ENCODE results near the gene CYP2R1. TPM values are rescaled to one million over a fixed set of nuclear protein-coding genes. Genes with fewer than 3 reads are reported as not detected.
"Not testable (repeated sequence)": the region's sequence is repeated elsewhere in the genome, so short reads cannot be mapped to it uniquely, and the experiment has no call there.

CYP2R1 gene
- polyA plus RNA-seq, 1 donor = 14.6 TPM

DNA sequence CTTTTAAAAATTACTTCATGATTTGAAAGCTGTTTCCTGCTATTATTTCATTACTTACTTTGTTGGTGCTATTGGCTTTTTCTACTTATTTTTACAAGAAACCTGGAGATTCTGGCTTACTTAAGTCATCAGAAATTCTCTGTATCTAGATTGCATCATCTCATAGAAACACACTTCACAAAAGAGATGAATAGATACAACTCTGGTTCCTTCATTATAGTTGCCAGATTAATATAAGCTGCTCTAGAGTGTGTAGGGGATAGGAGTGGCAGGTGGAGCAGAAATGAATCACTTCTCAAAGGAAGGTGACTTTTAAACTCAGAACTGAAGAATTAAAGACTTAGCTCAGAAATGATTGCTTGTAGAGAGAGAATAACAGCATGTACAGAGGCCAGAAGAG, 20.0 kb downstream of the CYP2R1 start:
- no peak overlapping the region for H3K4me3 ChIP-seq (ENCODE audit: low read length)
- no peak for DNase-seq
- no peaks in the 10 kb centered on the region for H3K4me1 ChIP-seq (ENCODE audit: control insufficient read depth, insufficient read depth, low read length)
- H3K27me3 ChIP-seq (ENCODE audit: control insufficient read depth, insufficient read depth, low read length) = no peaks in the 10 kb centered on the region
- peaks cover 16% of the 10 kb centered on the region for H3K36me3 ChIP-seq (ENCODE audit: control insufficient read depth, insufficient read depth, low read length)
- no peaks in the 10 kb centered on the region for H3K9me3 ChIP-seq (ENCODE audit: control insufficient read depth, low read depth, low read length)
- no peak overlapping the region for H3K27ac ChIP-seq (ENCODE audit: low read length)

DNA sequence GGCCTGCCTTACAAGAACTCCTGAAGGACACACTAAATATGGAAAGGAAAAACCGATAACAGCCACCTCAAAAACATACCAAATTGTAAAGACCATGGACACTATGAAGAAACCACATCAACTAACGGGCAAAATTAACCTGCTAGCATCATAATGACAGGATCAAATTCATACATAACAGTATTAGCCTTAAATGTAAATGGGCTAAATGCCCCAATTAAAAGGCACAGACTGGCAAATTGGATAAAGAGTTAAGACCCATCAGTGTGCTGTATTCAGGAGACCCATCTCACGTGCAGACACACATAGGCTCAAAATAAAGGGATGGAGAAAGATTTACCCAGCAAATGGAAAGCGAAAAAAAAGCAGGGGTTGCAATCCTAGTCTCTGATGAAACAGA, 28.3 kb downstream of the CYP2R1 start:
- WGBS (ENCODE audit: insufficient coverage, low lambda C conversion rate) = 86% methylated on average over 2 of the region's 4 CpGs
- not testable (repeated sequence) for DNase-seq; H3K36me3 ChIP-seq (ENCODE audit: control insufficient read depth, insufficient read depth, low read length); H3K27ac ChIP-seq (ENCODE audit: low read length); H3K27me3 ChIP-seq (ENCODE audit: control insufficient read depth, insufficient read depth, low read length); H3K4me3 ChIP-seq (ENCODE audit: low read length); H3K4me1 ChIP-seq (ENCODE audit: control insufficient read depth, insufficient read depth, low read length); H3K9me3 ChIP-seq (ENCODE audit: control insufficient read depth, low read depth, low read length)

DNA sequence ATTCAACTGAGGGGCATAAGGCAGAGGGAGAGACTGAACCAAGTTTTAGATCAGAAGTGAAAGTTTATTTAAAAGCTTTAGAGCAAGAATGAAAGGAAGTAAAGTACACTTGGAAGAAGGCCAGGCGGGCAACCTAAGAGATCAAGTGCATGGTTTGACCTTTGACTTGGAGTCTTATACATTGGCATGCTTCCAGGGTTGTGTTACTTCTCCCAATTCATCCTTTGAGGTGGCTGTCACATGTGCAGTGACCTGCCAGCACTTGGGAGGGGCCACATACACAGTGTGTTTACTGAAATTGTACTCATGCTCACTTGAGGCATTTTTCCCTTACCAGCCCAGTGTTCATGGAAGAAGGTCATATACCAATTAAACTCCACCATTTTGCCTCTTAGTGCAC, 30.4 kb downstream of the CYP2R1 start:
- Histone ChIP-seq H3K27ac (ENCODE audit: low read length) (no peak overlapping the region), H3K9me3 (ENCODE audit: control insufficient read depth, low read depth, low read length) (no peaks in the 10 kb centered on the region), H3K4me3 (ENCODE audit: low read length) (no peak overlapping the region), H3K27me3 (ENCODE audit: control insufficient read depth, insufficient read depth, low read length) (no peaks in the 10 kb centered on the region), H3K36me3 (ENCODE audit: control insufficient read depth, insufficient read depth, low read length) (peaks cover 3% of the 10 kb centered on the region), H3K4me1 (ENCODE audit: control insufficient read depth, insufficient read depth, low read length) (peaks cover 4% of the 10 kb centered on the region)
- no CpG with 5 or more reads among the region's 1 CpG for WGBS (ENCODE audit: insufficient coverage, low lambda C conversion rate)
- DNase-seq = peak; percentile 64 to 91

DNA sequence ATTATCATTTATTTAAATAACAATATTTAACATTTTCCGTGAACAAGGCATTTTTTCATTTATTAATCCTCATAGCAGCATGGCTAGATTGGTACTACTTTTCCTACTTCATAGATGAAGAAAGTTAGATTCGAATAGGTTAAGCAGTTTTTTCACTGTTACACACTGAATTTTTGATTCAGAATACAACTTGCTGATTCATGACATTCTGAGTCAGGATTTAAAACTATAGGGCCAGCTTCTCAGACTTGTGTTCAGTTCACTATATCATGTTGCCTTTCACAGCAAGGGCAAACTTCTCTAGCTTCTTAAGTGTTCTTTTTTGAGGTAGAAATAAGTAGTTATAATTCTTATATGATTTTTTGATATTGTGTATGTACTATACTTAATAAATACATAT, 31.5 kb downstream of the CYP2R1 start:
- 100% methylated on average over 2 of the region's 2 CpGs for WGBS (ENCODE audit: insufficient coverage, low lambda C conversion rate)
- no peak for DNase-seq
- H3K27ac ChIP-seq (ENCODE audit: low read length) = no peak overlapping the region
- H3K4me1 ChIP-seq (ENCODE audit: control insufficient read depth, insufficient read depth, low read length) = peaks cover 4% of the 10 kb centered on the region
- H3K27me3 ChIP-seq (ENCODE audit: control insufficient read depth, insufficient read depth, low read length) = no peaks in the 10 kb centered on the region
- H3K4me3 ChIP-seq (ENCODE audit: low read length) = no peak overlapping the region
- peaks cover 3% of the 10 kb centered on the region for H3K36me3 ChIP-seq (ENCODE audit: control insufficient read depth, insufficient read depth, low read length)
- no peaks in the 10 kb centered on the region for H3K9me3 ChIP-seq (ENCODE audit: control insufficient read depth, low read depth, low read length)

DNA sequence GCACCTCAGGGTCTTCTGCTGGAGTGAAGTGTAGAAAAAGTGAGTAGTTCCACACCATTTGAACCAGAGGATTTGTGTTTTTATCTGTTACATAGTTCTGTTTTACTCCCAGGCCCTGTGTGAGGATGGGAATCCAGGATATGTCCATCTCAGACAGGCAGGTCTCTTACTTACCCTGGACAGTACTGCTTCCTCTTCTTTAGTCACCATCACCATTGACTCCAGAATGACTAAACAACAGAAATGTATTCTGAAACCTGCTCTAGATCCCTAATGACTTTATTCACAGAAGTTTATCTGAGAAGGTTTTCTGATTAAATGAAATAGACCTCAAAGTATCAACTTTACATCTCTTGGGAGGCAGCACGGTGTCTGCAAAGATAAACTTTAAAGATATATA, 33.6 kb downstream of the CYP2R1 start:
- WGBS (ENCODE audit: insufficient coverage, low lambda C conversion rate) = no CpG with 5 or more reads among the region's 1 CpG
- no peaks in the 10 kb centered on the region for H3K27me3 ChIP-seq (ENCODE audit: control insufficient read depth, insufficient read depth, low read length)
- no peak overlapping the region for H3K4me3 ChIP-seq (ENCODE audit: low read length)
- no peak overlapping the region for H3K27ac ChIP-seq (ENCODE audit: low read length)
- peaks cover 4% of the 10 kb centered on the region for H3K4me1 ChIP-seq (ENCODE audit: control insufficient read depth, insufficient read depth, low read length)
- DNase-seq = no peak
- H3K9me3 ChIP-seq (ENCODE audit: control insufficient read depth, low read depth, low read length) = no peaks in the 10 kb centered on the region
- H3K36me3 ChIP-seq (ENCODE audit: control insufficient read depth, insufficient read depth, low read length) = peaks cover 3% of the 10 kb centered on the region

DNA sequence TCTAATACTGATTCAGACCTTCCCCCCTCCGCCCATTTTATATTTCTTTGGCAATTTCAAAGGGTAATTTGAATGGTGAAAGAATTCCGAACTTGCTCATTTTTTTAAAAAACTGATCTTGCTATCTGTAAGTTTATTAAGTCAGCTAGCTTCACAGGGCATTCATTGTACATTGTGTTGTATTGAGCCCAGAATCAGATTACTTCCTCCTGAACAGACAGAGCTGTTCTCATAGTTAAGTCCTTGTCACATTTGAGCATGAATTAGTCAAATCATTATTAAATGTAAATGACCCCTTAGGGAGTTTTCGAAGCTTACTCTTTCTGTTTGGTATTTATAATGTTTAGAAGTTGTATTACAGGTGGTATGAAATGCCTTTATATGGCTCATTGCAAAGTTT, 34.4 kb downstream of the CYP2R1 start:
- Histone ChIP-seq H3K4me1 (ENCODE audit: control insufficient read depth, insufficient read depth, low read length) (peaks cover 4% of the 10 kb centered on the region), H3K36me3 (ENCODE audit: control insufficient read depth, insufficient read depth, low read length) (peaks cover 3% of the 10 kb centered on the region), H3K4me3 (ENCODE audit: low read length) (no peak overlapping the region), H3K27ac (ENCODE audit: low read length) (no peak overlapping the region), H3K27me3 (ENCODE audit: control insufficient read depth, insufficient read depth, low read length) (no peaks in the 10 kb centered on the region), H3K9me3 (ENCODE audit: control insufficient read depth, low read depth, low read length) (no peaks in the 10 kb centered on the region)
- no peak for DNase-seq
- WGBS (ENCODE audit: insufficient coverage, low lambda C conversion rate) = no CpG with 5 or more reads among the region's 3 CpGs

DNA sequence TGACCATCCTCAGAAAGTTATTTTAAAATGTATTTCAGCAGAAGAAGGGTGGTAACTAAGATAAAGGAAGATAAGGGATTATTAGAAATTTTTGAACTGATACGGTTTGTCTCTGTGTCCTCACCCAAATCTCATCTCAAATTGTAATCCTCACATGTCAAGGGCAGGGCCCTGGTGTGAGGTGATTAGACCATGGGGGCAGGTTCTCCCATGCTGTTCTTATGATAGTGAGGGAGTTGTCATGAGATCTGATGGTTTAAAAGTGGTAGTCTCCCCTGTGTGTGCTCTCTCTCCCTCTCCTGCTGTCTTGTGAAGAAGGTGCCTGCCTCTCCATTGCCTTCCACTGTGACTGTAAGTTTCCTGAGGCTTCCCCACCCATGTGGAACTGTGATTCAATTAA, 36.1 kb downstream of the CYP2R1 start:
- Histone ChIP-seq H3K4me1 (ENCODE audit: control insufficient read depth, insufficient read depth, low read length) (no peaks in the 10 kb centered on the region), H3K36me3 (ENCODE audit: control insufficient read depth, insufficient read depth, low read length) (peaks cover 3% of the 10 kb centered on the region), H3K4me3 (ENCODE audit: low read length) (no peak overlapping the region), H3K9me3 (ENCODE audit: control insufficient read depth, low read depth, low read length) (no peaks in the 10 kb centered on the region), H3K27ac (ENCODE audit: low read length) (no peak overlapping the region), H3K27me3 (ENCODE audit: control insufficient read depth, insufficient read depth, low read length) (no peaks in the 10 kb centered on the region)
- no peak for DNase-seq
- WGBS (ENCODE audit: insufficient coverage, low lambda C conversion rate) = no CpG with 5 or more reads among the region's 1 CpG

DNA sequence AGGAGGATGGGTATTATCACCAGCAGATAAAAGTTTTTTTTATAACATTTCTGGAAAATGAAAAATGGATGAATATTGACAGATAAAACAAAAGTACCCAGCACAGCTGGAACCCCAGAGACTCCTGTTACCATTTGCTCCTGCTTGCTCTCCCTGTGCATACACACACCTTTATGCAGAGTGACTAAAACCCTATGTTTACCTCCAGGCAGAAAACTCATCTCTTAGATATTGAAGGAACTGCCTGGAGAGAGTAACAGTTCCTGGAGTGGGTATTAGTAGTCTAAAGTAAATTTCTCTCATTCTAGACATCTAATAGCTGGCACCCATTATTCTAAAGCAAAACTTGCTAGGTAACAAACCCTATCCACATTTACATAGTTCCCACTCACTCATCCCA, 38.0 kb downstream of the CYP2R1 start:
- no peaks in the 10 kb centered on the region for H3K9me3 ChIP-seq (ENCODE audit: control insufficient read depth, low read depth, low read length)
- no peak for DNase-seq
- no peak overlapping the region for H3K4me3 ChIP-seq (ENCODE audit: low read length)
- no peaks in the 10 kb centered on the region for H3K4me1 ChIP-seq (ENCODE audit: control insufficient read depth, insufficient read depth, low read length)
- H3K27ac ChIP-seq (ENCODE audit: low read length) = no peak overlapping the region
- H3K27me3 ChIP-seq (ENCODE audit: control insufficient read depth, insufficient read depth, low read length) = no peaks in the 10 kb centered on the region
- no peaks in the 10 kb centered on the region for H3K36me3 ChIP-seq (ENCODE audit: control insufficient read depth, insufficient read depth, low read length)

DNA sequence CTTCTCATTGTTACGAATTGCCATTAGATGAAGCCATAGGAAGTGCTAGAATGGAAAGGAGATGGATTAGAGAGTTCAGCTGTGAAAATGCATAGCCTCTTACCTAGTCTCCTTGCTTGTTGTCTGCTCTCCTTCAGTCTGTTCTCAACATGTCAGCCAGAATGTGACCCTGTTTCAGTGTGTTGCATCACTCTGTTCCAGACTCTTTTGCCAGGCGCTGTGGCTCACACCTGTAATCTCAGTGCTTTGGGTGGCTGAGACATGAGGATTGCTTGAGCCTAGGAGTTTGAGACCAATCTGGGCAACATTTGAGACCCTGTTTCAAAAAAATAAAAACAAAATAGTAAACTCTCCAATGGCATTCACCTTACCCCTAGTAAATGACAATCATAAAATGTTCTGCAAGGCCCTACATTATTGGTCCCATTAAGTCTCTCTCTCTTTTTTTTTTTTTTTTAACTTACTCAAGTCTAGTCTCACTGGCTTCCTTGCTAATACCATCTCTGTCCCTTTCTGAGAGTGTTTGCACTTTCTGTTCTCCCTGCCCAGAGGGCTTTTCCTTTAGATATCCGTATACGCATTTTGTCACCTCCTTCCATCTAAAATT, 39.4 kb downstream of the CYP2R1 start:
- no peaks in the 10 kb centered on the region for H3K36me3 ChIP-seq (ENCODE audit: control insufficient read depth, insufficient read depth, low read length)
- H3K4me1 ChIP-seq (ENCODE audit: control insufficient read depth, insufficient read depth, low read length) = no peaks in the 10 kb centered on the region
- H3K27me3 ChIP-seq (ENCODE audit: control insufficient read depth, insufficient read depth, low read length) = no peaks in the 10 kb centered on the region
- DNase-seq = no peak
- no peak overlapping the region for H3K27ac ChIP-seq (ENCODE audit: low read length)
- no peak overlapping the region for H3K4me3 ChIP-seq (ENCODE audit: low read length)
- no peaks in the 10 kb centered on the region for H3K9me3 ChIP-seq (ENCODE audit: control insufficient read depth, low read depth, low read length)
- WGBS (ENCODE audit: insufficient coverage, low lambda C conversion rate) = no CpG with 5 or more reads among the region's 4 CpGs

DNA sequence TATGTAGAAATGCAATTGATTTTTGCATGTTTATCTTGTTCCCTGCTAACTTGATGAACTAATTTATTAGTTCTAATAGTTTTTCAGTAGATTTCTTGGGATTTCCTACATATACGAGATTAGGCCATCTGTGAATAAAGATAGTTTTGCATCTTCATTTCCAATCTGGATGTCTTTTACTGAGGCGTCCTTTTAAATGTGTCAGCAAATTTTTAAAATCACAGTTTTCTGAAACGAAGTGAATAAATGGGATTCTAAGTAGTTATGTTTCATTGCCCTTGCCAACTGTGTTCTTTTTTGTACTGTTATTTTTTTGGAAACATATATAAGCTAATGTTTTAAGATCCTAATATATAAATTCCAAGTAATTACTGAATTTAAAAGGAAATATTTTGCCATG, 50.0 kb downstream of the CYP2R1 start:
- Histone ChIP-seq H3K9me3 (ENCODE audit: control insufficient read depth, low read depth, low read length) (no peaks in the 10 kb centered on the region), H3K27ac (ENCODE audit: low read length) (no peak overlapping the region), H3K27me3 (ENCODE audit: control insufficient read depth, insufficient read depth, low read length) (no peaks in the 10 kb centered on the region), H3K4me1 (ENCODE audit: control insufficient read depth, insufficient read depth, low read length) (no peaks in the 10 kb centered on the region), H3K36me3 (ENCODE audit: control insufficient read depth, insufficient read depth, low read length) (no peaks in the 10 kb centered on the region), H3K4me3 (ENCODE audit: low read length) (no peak overlapping the region)
- 100% methylated on average over 2 of the region's 3 CpGs for WGBS (ENCODE audit: insufficient coverage, low lambda C conversion rate)
- no peak for DNase-seq

DNA sequence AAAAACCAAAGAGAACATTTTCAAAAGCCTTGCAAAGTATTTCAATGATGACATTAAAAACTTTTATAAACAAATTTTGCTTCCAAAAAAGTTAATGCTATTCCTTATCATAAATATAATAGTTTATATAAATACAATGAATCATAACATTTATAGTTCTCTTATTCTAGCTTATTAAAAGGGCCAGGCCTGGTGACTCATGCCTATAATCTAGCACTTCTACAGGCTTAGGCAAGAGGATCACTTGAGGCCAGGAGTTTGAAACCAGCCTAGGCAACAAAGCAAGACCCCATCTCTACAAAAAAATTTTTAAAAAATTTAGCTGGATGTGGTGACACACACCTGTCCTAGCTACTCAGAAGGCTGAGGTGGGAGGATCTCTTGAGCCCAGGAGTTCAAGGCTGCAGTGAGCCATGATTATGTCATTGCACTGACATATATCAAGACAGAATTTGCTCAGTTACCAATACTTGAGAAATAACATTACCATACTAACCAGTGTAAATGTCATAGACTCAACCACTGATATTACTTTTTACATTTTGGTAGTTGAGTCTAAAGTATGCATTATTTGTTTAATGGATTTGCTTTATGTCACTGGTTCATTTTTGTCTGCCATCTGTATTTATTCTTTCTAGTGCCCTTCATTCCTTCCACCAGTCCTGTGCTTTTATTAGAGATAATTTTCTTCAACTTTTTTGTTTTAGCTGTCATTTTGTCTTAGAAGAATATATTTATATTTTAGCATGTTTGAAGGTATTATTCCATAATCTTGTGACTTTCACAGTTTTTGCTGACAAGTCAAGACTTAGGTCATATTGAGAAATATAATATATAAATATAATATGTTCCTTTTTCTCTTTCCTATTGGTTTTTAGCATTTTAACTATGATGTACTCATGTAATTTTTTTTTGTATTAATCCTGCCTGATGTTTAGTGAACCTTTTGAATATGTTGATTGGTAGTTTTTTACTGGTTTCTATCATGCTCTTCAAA, 56.2 kb downstream of the CYP2R1 start:
- no peak for DNase-seq
- H3K9me3 ChIP-seq (ENCODE audit: control insufficient read depth, low read depth, low read length) = no peaks in the 10 kb centered on the region
- no peaks in the 10 kb centered on the region for H3K4me1 ChIP-seq (ENCODE audit: control insufficient read depth, insufficient read depth, low read length)
- H3K4me3 ChIP-seq (ENCODE audit: low read length) = no peak overlapping the region
- no peak overlapping the region for H3K27ac ChIP-seq (ENCODE audit: low read length)
- no peaks in the 10 kb centered on the region for H3K27me3 ChIP-seq (ENCODE audit: control insufficient read depth, insufficient read depth, low read length)
- no peaks in the 10 kb centered on the region for H3K36me3 ChIP-seq (ENCODE audit: control insufficient read depth, insufficient read depth, low read length)
